ENCODE measurements around the gene ALDH16A1.

- TF ChIP-seq CTCF (IDR thresholded peaks at IDR 0.05 in 4 of 5, conservative IDR thresholded peaks at IDR 0.05 in 1 of 5) (no peak), POLR2A (IDR thresholded peaks at IDR 0.05) (no peak)
Measured at GRCh38 chr19:49434907-49435583, 18.0 kb upstream of the ALDH16A1 start.

Data from gastrocnemius medialis (tissue), 4 donors.